Adrenal gland (tissue), 5 donors: Measurements from ENCODE around the gene FAM8A1.

ENCODE experiments used
- CTCF ChIP-seq, 6 experiments: fragments of 450-650 bp in 4 of 6; fragments of 200-600 bp in 2 of 6; sonication (generic) in 1 of 6; IDR thresholded peaks; 1 replicate in 5 of 6; 2 replicates in 1 of 6; pipeline versions ENCODE4 v1.5.1 to v1.8.0; 2016 to 2021; ENCODE audit warnings: antibody characterized with exemption in 6 of 6, mild to moderate bottlenecking in 2 of 6, moderate library complexity in 1 of 6
- POLR2A ChIP-seq, 2 donors: fragments of 450-650 bp; IDR thresholded peaks; one replicate each; pipeline ENCODE4 v1.6.1; 2017; ENCODE audit warnings: antibody characterized with exemption in 2 of 2, mild to moderate bottlenecking in 2 of 2, moderate library complexity in 1 of 2
- donor health status: DM: no; HTN: no; CAD: no.

GRCh38 chr6:17633465-17634188, 33.5 kb downstream of the FAM8A1 start:
- TF ChIP-seq CTCF (IDR thresholded peaks at IDR 0.05) (no peak), POLR2A (IDR thresholded peaks at IDR 0.05) (no peak)
